Superior temporal gyrus (tissue), 1 donor: ENCODE data around the gene ASF1B.
A peak's percentile ranks its signal among the peaks of the same experiment; 100 is the strongest.

Source experiments
- DNase-seq: peaks from one replicate; pipeline ENCODE4 v3.0.0-alpha.2; 2016; ENCODE audit errors: extremely low spot score

ASF1B gene

DNA sequence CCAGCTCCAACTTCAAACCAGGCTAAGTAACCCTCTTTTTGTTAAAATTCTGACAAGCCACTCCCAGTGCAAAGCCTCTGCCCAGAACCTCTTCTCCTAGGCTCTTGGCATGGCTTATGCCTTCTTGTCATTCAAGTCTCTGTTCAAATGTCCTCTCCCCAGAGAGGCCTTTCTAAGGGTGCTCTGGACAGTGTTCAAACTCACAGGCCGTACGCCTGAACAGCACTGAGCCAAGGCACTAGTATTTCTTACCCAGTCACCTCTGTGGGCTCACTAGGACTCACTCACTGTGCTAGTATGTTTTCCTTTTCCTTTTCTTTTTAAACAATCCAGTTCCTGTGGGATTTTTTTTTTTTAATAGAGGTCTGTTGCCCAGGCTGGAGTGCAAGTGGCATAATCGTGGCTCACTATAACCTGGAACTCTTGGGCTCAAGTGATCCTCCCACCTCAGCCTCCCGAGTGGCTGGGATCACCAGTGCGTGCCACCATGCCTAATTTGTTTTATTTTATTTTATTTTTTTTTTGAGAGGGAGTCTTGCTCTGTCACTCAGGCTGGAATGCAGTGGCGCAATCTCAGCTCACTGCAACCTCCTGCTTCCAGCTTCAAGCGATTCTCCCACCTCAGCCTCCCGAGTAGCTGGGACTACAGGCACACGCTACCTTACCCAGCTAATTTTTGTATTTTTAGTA, 2.3 kb upstream of the ASF1B start:
- peak; percentile 16 for DNase-seq

- DNase-seq = no peak
Measured at GRCh38 chr19:14135985-14136508, 342 bp downstream of the ASF1B start.

GRCh38 chr19:14135355-14135754, 1.0 kb downstream of the ASF1B start:
- no peak for DNase-seq

DNA sequence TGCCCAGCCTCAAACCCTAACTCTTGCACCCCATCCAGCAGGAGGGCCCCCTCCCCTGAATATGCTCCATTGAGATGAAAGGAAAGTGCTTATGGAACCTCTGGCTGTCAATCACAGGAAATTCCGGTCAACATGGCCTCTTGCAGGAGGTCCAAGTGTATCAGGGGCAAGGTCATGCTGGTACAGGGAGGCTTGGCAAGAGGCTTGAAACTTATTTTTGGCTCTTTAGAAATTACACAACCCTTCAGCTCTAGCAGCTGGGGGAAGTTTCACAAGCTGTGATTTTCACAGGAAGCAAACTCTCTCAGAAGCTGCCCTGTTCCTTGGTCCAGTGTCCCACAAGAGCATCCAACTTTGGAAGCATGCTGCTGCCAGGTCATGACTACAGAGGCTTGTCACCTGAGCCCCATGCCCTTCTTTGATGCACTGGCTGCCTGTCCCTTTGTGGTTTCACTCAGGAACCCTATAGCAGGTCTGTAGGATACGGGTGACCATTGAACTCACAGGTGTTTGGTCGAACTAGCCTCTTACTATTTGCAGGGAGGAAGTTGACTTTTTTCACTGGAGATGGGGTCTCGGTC, 8.4 kb downstream of the ASF1B start:
- DNase-seq = no peak

DNA sequence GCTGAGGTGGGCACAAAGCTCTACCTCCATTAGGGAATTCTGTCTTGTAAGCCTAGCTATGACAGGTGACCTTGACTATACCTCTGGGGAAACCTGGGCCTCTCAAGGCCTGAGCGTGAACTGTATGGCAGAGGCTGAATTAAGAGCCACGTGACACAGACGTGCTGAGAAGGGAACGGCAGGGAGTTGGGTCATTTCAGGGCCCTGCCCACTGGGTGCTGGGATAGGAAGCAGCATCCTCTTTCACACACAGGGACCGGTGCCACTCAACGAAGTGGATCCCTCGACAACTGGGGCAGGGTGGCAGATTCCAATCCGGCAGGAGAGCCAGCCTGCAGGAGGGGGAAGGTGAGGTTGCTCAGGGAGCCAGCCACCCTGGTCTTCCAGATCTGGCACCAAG, 9.2 kb downstream of the ASF1B start:
- DNase-seq = no peak

DNA sequence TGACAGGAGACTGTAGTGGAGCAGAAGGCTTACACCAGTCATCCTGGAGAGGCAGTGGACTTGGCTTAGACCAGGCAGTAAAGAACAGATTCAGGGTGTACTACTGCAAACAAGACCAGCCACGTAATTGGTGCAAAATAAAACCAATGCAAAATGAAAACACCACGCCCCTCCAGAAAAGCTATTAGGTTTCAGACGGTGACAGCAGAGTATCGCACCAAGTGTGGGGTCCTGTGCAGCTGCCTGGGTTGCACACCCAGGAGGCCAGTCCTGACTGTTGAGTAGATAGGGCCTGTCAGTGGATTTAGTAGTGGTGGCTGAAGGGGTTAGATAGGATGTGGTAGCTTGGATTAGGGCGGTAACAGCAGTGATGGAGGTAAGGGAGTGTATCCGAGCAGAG, 13.5 kb downstream of the ASF1B start:
- DNase-seq = no peak

GRCh38 chr19:14120497-14120780, 15.9 kb downstream of the ASF1B start:
- DNase-seq = no peak

DNA sequence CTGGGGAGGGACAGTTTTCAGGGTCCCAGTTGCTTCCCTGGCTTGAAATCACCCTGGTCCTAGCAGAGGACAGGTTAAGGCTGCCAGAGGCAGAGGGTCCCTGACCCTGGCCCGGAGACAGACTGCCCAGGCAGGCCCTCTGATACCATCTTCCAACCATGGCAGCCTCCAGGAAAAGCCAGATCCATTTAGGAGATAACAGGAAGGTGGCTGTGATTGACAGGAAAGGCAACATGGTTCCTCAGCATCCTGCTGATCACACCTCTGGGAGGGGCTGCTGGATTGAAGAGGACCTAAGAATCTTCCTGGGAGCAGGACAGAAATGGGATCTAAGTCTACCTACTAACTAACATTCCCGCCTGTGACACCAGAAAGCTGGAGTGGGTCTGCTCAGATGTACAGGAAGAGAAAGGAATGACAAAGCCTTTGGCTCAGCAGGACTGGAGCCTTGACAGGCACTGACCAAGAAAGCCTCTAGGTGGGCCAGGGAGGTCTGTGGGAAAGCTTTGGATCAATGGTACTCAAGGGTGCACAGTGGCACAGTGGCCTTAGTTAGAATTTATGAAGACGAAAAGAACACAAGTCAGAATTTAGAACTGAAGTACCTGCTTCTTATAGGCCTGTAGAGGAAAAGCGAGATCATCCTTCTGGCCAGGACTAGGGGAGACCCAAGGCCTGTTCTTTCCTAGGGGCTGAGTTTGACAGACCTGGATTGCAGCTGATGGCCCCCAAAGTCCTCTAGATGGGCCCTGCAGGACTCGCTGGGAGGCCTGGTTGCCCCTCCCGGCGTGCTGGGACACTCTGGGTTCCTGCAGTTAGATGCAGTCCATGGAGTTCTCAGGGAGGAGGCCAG, 16.5 kb downstream of the ASF1B start:
- DNase-seq = no peak

DNA sequence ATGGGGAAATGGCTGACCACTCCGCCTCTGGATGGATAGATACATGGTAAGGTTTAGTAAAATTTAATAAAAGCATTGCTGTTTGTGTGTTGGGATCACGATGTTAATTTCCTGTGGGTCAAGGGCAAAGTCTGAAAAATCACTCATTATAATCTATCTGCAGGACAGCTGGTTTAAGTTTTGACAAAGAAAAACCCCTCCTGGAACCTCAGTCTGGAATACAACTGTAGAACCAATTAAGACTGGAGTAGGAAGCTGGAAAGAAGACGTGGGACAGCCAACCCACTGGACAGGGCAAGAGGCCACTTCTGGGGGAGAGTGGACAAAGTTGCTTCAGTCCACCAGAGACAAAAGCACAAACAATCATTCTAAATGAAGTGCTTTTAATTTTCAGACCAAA, 17.2 kb downstream of the ASF1B start:
- no peak for DNase-seq

DNA sequence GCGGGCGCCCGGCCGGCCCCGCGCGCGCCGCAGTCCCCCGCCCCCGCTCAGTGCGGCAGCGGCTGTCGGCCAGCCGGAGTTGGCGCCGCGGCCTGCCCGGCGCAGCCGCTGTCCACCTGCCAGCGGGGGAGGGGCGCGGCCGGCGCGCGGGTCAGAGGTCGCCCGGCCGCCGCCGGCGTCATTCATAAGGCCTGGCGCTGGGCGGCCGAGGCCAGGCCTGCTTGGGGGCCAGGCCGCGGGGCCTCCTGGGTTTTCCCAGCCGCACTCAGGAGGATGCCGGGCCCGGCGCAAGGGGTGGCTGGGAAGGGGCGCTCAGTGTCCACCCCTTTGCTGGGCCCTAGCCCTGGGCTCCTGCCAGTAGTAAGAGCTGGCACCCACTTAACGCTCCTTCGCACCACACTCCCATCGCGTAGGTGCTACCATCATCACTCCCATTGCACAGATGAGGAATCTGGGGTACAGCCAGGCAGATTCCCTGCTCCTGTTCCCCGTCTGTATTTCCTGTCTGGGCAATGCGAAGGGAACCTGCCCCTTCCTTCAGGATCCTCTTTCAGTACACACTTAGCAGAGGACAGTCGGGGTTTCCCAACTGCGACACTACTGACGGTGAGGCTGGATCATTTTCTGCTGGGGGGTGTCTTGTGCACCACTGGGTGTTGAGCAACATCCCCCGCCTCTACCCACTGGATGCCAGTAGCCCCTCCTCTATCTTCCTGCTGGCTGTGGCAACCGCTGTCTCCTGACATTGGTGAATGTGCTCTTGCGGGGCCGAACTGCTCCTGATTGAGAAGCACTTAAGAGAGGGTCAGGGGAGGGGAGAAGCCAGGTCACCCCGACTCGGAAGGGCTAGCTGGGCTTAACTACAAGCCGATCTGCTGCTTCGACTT, 18.0 kb downstream of the ASF1B start:
- peak; percentile 71 for DNase-seq

DNA sequence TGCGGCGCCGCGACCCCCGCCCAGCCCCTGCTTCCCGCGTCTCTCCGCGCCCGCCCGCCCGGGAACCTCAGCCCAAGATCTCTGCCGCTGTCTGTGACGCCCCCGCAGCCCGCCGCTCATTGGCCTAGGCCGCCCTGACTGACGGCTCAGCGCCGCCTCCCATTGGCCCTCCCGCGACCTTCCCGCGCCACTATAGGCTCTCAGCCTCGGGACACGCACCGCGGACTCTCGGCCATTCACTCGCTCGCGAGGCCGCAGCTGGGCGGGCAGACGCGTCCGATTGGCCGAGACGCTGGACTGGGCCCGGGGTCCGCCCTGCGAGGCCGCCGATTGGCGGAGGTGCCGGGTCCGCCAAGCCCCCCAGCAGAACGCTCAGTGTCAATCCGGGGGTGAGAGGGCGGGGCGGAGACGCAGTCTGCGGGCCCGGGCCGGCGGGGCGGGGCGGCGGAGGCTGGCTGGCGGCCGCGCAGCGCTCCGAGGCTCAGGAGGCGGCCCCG, 18.7 kb downstream of the ASF1B start, which contains the start of gene PRKACA:
Gene PRKACA, minus strand, starts transcription at position 95 of the 497 bp plus-strand sequence. CDS start 215 bp downstream, outside the sequence.
- DNase-seq = peak; percentile 98

DNA sequence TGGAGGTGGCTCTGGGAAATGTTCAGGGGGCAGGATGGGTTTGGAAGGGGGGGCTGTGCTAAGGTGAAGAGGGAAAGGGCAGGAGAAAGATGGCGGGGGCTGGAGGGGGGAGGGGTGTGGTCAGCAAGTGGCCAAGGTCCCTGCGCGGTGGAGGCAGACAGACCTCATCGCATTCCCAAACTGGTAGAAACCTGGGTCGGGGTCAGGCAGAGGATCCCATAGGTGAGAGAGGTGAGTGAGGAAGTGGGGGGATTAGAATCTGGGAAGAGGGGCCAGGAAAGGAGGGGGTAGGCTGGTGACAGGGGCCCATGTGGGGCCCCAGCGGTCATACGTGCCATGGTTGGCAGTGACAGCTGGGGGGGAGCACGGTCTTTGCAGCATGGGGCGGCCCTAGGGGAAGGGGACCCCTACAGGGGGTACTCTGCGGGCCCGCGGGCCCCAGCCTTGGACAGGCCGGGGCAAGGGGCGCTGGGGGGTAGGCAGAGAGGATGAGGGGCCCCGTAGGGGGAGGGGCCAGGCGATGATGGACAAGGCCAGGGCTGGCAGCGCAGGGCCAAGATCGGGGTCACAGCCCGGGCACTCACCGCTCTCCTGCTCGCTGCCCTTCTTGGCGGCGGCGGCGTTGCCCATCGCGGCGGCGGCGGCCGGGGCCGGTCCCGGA, 19.3 kb downstream of the ASF1B start:
- no peak for DNase-seq

DNA sequence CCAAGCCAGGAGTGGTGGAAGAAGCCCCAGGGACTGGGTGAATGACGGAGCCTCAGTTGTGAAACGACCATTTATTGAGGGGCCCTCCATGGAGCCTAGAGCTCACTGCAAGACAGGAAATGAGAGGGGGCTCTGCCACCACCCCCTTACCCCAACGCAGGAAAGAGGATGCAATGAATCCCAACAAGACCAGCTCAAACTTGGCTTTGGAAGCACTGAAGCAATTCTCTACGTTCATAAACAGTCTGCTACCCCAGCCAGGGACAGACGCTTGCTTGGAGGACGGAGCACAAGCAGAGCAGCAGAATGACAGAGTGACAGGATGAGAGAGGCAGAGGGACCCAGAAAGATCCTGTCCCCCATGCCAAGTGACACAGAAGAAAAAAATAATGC, 19.9 kb downstream of the ASF1B start:
- no peak for DNase-seq

DNA sequence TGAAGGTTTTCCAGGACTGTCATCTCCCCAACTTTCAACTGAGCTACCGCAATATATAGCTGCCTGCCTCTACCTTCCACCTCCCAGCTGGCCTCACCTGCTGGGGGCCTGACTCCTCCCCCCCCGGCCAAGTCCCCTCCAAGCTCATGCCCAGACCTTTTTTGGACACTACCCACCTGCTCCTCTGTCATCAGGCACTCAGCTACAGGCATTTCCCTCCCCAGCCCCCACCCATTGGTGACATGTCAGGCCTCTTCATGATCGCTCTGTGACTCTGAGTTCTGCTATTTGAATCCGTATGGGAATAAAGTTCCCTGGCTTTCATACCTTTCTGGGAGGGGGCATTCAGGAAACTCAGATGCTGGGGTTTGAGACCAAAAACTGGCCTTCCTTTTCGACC, 20.6 kb downstream of the ASF1B start:
- no peak for DNase-seq

- DNase-seq = no peak
Measured at GRCh38 chr19:14114854-14115253, 21.5 kb downstream of the ASF1B start.

- no peak for DNase-seq
Measured at GRCh38 chr19:14114439-14114838, 21.9 kb downstream of the ASF1B start.

GRCh38 chr19:14113762-14114414, 22.5 kb downstream of the ASF1B start:
- no peak for DNase-seq

- DNase-seq = no peak
Measured at GRCh38 chr19:14112809-14113385, 23.5 kb downstream of the ASF1B start.

- DNase-seq = no peak
Measured at GRCh38 chr19:14112051-14112808, 24.2 kb downstream of the ASF1B start.
